Cardiac fibroblast (primary cell): ENCODE results near the gene CXCL13.
A peak's percentile ranks its signal among the peaks of the same experiment; 100 is the strongest.
"Not testable (repeated sequence)": the region's sequence is repeated elsewhere in the genome, so short reads cannot be mapped to it uniquely, and the experiment has no call there.

ENCODE experiments used
- DNase-seq, 2 donors: peaks; one replicate each; pipeline versions ENCODE4 v3.0.0 to v3.0.0-alpha.2; 2010; ENCODE audit warnings: low read depth in 2 of 2
- H3K4me3 ChIP-seq, 2 donors: replicated peaks in 1 of 2; 1 replicate in 1 of 2; 2 replicates in 1 of 2; pipeline ENCODE4 v1.5.1; 2011; ENCODE audit warnings: low read depth in 2 of 2, low read length in 2 of 2, mild to moderate bottlenecking in 2 of 2, moderate library complexity in 1 of 2
- TF ChIP-seq, protein P1 (sequence below): IDR thresholded peaks from one replicate; pipeline ENCODE4 v1.5.1; 2011; ENCODE audit warnings: low read depth, mild to moderate bottlenecking, low read length, inconsistent platforms

Gene CXCL13, protein sequence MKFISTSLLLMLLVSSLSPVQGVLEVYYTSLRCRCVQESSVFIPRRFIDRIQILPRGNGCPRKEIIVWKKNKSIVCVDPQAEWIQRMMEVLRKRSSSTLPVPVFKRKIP

DNA sequence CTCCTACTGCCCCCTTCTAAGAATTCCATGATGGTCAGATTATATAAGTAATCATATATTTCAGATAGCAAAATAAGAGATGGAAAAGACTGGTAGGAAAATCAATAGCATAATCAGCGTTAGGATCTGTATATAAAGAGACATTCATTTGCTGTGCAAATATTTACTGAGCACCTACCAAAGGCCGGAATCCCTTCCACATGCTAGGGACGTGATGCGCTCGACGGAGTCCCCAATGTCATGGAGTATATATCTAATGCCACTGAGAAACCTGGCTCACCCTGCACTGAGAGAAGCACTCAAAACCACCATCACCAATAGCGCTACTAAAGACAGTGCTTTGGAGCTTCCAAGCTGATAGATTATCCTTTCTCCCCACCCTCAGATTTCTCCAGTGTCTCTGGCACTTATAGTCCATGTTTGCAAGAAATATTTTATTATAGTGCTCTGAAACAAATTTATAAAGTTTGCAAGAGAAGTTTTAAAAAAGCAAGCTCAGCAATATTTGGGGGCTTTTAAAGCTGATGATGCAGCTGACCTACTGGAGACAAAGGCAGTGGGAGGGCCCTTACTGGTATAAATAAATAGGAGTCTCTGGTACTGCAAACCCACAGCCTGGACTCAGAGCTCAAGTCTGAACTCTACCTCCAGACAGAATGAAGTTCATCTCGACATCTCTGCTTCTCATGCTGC is at the start of gene CXCL13:
Gene CXCL13, plus strand, starts transcription at position 611 of the 693 bp plus-strand sequence. Its CDS starts 46 bp downstream, at position 657.
- TF ChIP-seq, protein P1, sequence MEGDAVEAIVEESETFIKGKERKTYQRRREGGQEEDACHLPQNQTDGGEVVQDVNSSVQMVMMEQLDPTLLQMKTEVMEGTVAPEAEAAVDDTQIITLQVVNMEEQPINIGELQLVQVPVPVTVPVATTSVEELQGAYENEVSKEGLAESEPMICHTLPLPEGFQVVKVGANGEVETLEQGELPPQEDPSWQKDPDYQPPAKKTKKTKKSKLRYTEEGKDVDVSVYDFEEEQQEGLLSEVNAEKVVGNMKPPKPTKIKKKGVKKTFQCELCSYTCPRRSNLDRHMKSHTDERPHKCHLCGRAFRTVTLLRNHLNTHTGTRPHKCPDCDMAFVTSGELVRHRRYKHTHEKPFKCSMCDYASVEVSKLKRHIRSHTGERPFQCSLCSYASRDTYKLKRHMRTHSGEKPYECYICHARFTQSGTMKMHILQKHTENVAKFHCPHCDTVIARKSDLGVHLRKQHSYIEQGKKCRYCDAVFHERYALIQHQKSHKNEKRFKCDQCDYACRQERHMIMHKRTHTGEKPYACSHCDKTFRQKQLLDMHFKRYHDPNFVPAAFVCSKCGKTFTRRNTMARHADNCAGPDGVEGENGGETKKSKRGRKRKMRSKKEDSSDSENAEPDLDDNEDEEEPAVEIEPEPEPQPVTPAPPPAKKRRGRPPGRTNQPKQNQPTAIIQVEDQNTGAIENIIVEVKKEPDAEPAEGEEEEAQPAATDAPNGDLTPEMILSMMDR = no peak

DNA sequence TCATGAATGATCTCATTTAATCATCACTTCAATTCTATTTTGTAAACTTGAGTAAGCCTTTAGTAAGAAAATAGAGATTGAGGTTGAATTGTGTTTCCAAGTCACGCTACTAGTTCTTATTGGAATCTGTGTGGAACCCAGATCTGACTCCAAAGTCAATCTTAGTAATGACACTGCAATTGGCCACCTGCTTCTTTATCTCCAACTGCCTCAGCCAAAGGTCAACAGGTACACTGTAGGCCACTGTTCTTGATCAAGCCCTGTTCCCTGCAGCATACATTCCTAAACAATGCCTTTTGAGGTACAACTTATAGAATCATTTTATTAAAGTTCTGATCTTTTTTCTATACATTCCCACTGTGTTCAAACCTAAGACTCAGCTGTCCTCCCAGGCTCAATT is 45.5 kb upstream of the CXCL13 start:
- TF ChIP-seq, protein P1 = no peak
- DNase-seq = no peak
- no peak overlapping the region for H3K4me3 ChIP-seq

More for the DNA sequence above, at the start of gene CXCL13:
- no peak for DNase-seq
- H3K4me3 ChIP-seq = no peak within 1 kb of the TSS

DNA sequence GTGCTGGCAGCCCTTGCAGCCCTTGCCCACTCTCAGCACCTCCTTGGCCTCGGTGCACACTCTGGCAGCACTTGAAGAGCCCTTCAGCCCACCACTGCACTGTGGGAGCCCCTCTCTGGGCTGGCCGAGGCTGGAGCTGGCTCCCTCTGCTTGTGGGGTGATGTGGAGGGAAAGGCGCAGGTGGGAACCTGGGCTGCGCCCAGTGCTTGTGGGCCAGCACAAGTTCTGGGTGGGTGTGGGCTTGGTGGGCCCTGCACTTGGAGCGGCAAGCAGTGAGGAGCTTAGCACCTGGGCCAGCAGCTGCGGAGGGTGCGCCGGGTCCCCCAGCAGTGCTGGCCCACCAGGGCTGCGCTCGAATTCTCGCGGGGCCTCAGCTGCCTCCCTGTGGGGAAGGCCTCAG is 43.9 kb upstream of the CXCL13 start:
- H3K4me3 ChIP-seq, DNase-seq: not testable (repeated sequence)

DNA sequence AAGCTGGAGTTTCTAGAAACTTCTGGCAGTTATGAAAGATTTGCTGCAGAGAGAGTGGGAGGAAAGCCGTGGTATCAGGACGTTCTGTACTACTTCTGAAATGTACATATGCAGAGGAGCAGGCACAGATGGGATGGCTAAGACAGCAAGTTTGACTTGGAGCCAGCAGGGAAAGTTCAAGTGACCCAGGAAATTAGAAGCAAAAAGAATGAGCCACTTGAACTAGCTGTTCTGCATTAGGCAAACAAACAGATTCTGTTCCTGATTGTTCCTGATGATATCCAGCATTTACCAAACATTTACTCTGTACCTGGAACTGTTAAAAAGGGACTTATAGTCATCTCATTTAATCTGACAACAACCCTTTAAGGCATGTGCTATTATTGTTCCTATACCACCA is 41.4 kb upstream of the CXCL13 start:
- peak; percentile 23 to 81 for DNase-seq
- no peak overlapping the region for H3K4me3 ChIP-seq
- TF ChIP-seq, protein P1 = no peak

DNA sequence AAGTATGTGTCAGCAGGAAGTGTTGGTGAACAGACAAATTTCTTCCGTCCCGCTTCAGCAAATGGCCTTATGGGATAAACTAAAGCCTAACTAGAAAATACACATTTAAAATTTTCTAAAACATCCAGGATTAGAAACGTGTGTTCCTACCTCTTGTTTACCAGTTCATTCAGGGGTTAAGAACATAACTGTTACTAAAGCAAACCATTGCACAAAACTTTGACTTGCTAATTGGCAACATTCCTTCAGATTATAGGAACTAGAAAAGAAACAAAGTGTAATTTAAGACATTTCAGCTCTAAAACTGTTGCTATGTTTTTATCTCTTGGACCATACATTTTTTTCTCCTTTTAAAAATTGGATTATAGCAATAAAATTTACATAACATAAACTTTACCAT is 39.5 kb upstream of the CXCL13 start:
- DNase-seq = peak in 1 of 2 donors; percentile 59
- no peak overlapping the region for H3K4me3 ChIP-seq
- TF ChIP-seq, protein P1 = no peak

DNA sequence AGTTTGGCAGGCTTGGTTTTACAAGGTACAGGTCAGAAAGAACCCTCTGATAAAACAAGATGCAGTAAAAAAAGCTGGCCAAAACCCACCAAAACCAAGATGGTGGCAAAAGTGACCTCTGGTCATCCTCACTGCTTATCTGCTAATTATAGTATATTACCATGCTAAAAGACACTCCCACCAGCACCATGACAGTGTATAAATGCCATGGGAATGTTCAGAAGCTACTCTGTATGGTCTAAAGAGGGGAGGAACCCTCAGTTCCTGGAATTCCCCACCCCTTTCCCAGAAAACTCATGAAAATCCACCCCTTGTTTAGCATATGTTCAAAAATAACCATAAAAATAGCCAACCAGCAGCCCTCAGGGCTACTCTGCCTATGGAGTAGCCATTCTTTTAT is 38.1 kb upstream of the CXCL13 start:
- TF ChIP-seq, protein P1 = no peak
- DNase-seq = no peak
- no peak overlapping the region for H3K4me3 ChIP-seq

DNA sequence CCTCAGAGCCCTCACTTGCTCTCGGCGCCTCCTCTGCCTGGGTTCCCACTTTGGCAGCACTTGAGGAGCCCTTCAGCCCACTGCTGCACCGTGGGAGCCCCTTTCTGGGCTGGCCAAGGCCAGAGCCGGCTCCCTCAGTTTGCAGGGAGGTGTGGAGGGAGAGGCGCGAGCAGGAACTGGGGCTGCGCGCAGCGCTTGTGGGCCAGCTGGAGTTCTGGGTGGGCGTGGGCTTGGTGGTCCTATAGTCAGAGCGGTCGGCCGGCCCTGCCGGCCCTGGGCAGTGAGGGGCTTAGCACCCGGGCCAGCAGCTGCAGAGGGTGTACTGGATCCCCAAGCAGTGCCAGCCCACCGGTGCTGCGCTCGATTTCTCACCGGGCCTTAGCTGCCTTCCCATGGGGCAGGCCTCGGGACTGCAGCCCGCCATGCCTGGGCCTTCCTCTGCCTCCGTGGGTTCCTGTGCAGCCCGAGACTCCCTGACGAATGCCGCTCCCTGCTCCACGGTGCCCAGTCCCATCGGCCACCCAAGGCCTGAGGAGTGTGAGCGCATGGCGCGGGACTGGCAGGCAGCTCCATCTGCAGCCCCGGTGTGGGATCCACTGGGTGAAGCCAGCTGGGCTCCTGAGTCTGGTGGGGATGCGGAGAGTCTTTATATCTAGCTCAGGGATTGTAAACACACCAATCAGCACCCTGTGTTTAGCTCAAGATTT is 35.0 kb upstream of the CXCL13 start:
- not testable (repeated sequence) for H3K4me3 ChIP-seq, DNase-seq
